Kidney (tissue), 14 donors: ENCODE results near the gene CCT8L2. TPM values are rescaled to one million over a fixed set of nuclear protein-coding genes. Genes with fewer than 3 reads are reported as not detected.
"Not testable (repeated sequence)": the region's sequence is repeated elsewhere in the genome, so short reads cannot be mapped to it uniquely, and the experiment has no call there.

Source experiments
- DNase-seq, 5 donors: peaks; one replicate each; pipeline ENCODE4 v3.0.0-alpha.2; 2013 to 2020
- FAIRE-seq: peaks from 2 replicates; lab custom pipeline; 2012; peaks lifted over from hg19 to GRCh38; lab: Jason Lieb, UNC
- H3K27ac ChIP-seq, 2 donors: one replicate each; pipeline ENCODE4 v1.7.0; 2013; ENCODE audit warnings: low read depth in 2 of 2, low read length in 2 of 2, inconsistent platforms in 1 of 2
- H3K27me3 ChIP-seq: one replicate; pipeline ENCODE4 v1.7.1; 2013; ENCODE audit warnings: low read length, inconsistent platforms; ENCODE audit not compliant: control insufficient read depth, insufficient read depth
- H3K36me3 ChIP-seq, 3 donors: one replicate each; pipeline versions ENCODE4 v1.7.0 to v1.7.1; 2013; ENCODE audit warnings: low read length in 3 of 3, control low read depth in 1 of 3, inconsistent platforms in 1 of 3; ENCODE audit not compliant: insufficient read depth in 3 of 3, control insufficient read depth in 2 of 3
- H3K4me1 ChIP-seq, 3 donors: one replicate each; pipeline versions ENCODE4 v1.7.0 to v1.7.1; 2013; ENCODE audit warnings: low read length in 3 of 3, inconsistent platforms in 1 of 3, low read depth in 1 of 3; ENCODE audit not compliant: control insufficient read depth in 2 of 3, insufficient read depth in 2 of 3
- H3K4me3 ChIP-seq, 3 donors: one replicate each; pipeline versions ENCODE4 v1.7.0 to v1.8.1; 2013; ENCODE audit warnings: low read length in 3 of 3, control low read depth in 1 of 3, inconsistent platforms in 1 of 3
- H3K9ac ChIP-seq, 3 donors: one replicate each; pipeline versions ENCODE4 v1.7.0 to v1.7.1; 2013; ENCODE audit warnings: low read length in 3 of 3, control low read depth in 1 of 3, inconsistent platforms in 1 of 3
- H3K9me3 ChIP-seq, 3 donors: one replicate each; pipeline versions ENCODE4 v1.7.0 to v1.7.1; 2013; ENCODE audit warnings: low read length in 3 of 3, control low read depth in 1 of 3, inconsistent platforms in 1 of 3; ENCODE audit not compliant: control insufficient read depth in 2 of 3, insufficient read depth in 1 of 3
- intact Hi-C: fragments of 100-400 bp; cut with DNase I; formaldehyde crosslinking; loops from one replicate; pipeline ENCODE4 v1.11.1; 2022
- polyA plus RNA-seq: library from polyadenylated mRNA; stranded (reverse); fragments of 350-450 nt; fragmentation: Illumina TruSeq; extraction: RNeasy Lipid Tissue Mini Kit (QIAGEN cat#74804); gene quantifications from one replicate; pipeline ENCODE4 v1.2.3, GENCODE V29; 2014; ENCODE audit warnings: low read depth, low replicate concordance; ENCODE audit not compliant: insufficient read depth
- total RNA-seq: library from RNA; stranded (reverse); fragmentation: NEBNext Ultra II Directional; extraction: Animal tissue kit (Norgen Biotek cat#: 25700); gene quantifications from one replicate; pipeline ENCODE4 v1.2.1, GENCODE V29; 2021
- TF ChIP-seq, protein P1 (sequence below): IDR thresholded peaks from 3 replicates; pipeline ENCODE4 v1.5.1; 2012; ENCODE audit warnings: mild to moderate bottlenecking, moderate library complexity, borderline replicate concordance; ENCODE audit not compliant: insufficient read depth; ENCODE audit errors: extremely low read depth
- donor health status: control.
- donor health status: control.
- donor health status: control.
- donor health status: control.
- donor health status: control.
- donor health status: DM: yes; HTN: yes; CAD: no.
- donor health status: Normal renal cell carcinoma (clear cell type).

The CCT8L2 gene
- total and polyA plus RNA-seq, 2 donors from 2014 or later: not detected

DNA sequence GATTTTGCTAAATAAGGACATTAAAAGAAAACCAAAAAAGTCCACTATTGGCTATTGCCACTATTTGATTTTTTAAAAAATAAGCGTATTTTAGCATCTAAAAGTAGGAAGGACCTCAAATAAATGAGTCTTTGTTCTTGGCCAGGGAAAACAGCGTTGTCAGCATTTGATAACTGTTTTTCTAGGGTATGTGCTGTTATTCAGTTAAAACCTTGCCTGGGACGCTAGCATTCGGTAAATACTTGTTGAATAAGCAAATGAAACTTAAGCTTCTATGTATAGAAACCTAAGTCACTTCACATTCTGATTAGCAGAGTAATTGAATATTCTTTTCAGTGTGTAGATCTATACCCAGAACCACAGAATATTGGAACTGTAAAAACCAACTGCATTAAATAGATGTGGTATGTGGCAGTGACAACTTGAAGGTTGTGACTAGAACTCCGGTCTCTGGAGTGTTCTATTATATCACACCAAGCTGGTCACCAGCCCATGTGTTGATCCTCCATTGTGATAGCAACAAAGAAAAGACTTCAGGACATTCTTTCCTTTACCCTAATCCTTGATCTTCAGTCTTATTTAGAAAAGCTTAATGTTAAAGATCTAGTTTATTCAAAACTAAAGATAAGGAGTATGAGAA, 23.1 kb upstream of the CCT8L2 start:
- FAIRE-seq, H3K36me3 ChIP-seq, intact Hi-C loops, H3K27me3 ChIP-seq, DNase-seq, H3K4me1 ChIP-seq, H3K4me3 ChIP-seq, H3K27ac ChIP-seq, H3K9ac ChIP-seq, H3K9me3 ChIP-seq: not testable (repeated sequence)

DNA sequence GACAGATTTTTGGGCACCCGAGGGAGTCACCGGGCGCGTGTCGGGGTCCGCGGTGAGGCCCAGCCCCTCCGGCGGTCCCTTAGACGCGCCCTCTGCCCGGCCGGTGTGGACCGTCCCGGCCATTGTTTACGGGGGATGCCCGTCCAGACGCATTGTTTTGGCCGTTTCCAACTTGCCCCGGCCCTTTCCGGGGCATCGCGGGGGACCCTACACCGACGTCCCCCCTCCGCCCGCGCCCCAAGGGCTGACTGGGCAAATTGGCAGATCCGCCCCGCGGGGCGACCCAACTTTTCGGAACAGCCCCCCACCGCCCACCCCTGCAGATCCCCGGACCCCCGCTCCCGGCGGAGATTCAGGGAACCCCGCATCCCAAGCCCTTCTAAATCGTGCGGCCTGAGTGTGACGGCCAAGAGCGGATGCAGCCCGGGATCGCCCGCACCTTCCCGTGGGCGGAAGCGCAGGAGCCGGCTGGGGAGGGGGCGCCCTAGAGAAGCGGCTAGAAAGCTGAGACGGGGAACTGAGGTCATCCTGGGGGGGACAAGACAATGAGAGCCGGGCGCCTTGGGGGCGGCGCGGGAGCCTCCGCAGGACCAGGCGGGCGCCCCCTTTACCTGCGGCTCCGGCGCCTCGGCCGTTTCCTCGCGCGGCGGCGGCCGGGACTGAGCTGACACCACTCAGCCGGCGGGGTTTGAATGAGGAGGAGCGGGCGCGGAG, 17.1 kb upstream of the CCT8L2 start:
- no peak overlapping the region for H3K27ac ChIP-seq
- no peak overlapping the region for H3K9ac ChIP-seq
- H3K4me1 ChIP-seq: no peaks in the 10 kb centered on the region
- TF ChIP-seq, protein P1, sequence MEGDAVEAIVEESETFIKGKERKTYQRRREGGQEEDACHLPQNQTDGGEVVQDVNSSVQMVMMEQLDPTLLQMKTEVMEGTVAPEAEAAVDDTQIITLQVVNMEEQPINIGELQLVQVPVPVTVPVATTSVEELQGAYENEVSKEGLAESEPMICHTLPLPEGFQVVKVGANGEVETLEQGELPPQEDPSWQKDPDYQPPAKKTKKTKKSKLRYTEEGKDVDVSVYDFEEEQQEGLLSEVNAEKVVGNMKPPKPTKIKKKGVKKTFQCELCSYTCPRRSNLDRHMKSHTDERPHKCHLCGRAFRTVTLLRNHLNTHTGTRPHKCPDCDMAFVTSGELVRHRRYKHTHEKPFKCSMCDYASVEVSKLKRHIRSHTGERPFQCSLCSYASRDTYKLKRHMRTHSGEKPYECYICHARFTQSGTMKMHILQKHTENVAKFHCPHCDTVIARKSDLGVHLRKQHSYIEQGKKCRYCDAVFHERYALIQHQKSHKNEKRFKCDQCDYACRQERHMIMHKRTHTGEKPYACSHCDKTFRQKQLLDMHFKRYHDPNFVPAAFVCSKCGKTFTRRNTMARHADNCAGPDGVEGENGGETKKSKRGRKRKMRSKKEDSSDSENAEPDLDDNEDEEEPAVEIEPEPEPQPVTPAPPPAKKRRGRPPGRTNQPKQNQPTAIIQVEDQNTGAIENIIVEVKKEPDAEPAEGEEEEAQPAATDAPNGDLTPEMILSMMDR: no peak
- no peaks in the 10 kb centered on the region for H3K9me3 ChIP-seq
- H3K36me3 ChIP-seq: no peaks in the 10 kb centered on the region
- DNase-seq (peak in 3 of 5 donors; percentile 13 to 58 (median 42)), FAIRE-seq (no peak)
- H3K27me3 ChIP-seq: peaks cover 4% of the 10 kb centered on the region
- intact Hi-C loops: no loop called here
- no peak overlapping the region for H3K4me3 ChIP-seq

- Histone ChIP-seq H3K27ac (no peak overlapping the region), H3K9me3 (no peaks in the 10 kb centered on the region), H3K9ac (no peak overlapping the region), H3K4me1 (no peaks in the 10 kb centered on the region), H3K27me3 (peaks cover 9% of the 10 kb centered on the region), H3K4me3 (no peak overlapping the region), H3K36me3 (no peaks in the 10 kb centered on the region)
- FAIRE-seq (no peak), DNase-seq (peak in 1 of 5 donors; percentile 41)
- intact Hi-C loops: no loop called here
- TF ChIP-seq, protein P1: no peak
Measured at GRCh38 chr22:16608931-16609330, 16.3 kb upstream of the CCT8L2 start.

DNA sequence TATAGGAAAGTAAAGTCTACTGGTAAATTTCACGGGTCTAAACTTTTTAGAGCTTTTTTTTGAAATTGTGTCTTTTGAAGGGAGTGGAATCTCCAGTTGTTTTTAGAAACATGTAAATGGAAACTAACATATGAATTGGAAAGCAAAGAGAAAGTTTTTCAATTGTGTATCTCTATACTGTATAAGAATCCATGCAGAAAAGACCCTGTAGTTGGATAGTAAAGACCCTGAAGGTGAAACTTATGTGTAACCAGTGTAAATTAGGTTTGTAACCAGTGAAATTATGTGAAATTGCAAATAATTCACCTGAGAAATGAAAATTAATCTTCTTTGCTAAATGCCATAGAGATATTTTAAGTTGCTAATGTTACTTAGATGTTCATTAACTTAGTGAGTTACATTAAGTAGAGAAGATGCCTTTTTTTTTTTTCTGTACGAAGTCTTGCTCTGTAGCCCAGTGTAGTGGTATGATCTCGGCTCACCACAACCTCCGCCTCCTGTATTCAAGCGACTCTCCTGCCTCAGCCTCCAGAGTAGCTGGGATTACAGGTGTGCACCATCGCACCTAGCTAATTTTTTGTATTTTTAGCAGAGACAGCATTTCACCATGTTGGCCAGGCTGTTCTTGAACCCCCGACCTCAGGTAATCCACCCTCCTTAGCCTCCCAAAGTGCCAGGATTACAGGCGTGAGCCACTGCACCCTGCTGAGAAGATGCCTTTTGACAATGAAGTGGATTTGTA, 11.8 kb upstream of the CCT8L2 start:
- peaks cover 19% of the 10 kb centered on the region for H3K27me3 ChIP-seq
- H3K4me1 ChIP-seq, intact Hi-C loops, H3K9me3 ChIP-seq, H3K4me3 ChIP-seq, H3K36me3 ChIP-seq, H3K9ac ChIP-seq, DNase-seq, H3K27ac ChIP-seq: not testable (repeated sequence)
- FAIRE-seq: peak; percentile 38

DNA sequence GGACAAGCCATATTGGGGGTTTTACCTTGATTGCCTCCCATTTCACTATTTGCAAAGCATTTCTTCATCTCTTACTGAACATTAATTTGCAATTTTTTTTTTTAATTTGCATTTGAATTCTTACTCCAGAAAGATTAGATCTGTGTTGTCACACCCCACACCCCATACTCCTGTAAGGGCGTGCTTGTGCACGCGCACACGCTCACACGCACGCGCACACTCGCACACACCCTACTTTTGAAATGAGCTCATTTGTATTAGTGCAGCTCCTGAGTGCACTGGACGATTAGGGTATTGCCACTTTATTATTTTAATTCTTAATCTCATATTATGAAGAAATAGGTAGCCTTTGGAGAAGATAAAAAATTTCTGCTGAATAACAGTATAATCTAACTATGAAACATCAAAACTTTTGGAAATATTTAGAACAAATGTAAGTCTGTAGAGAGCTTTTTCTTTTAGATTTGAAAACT, 11.2 kb upstream of the CCT8L2 start:
- H3K9me3 ChIP-seq, DNase-seq, H3K9ac ChIP-seq, H3K27ac ChIP-seq, intact Hi-C loops, H3K4me3 ChIP-seq, H3K36me3 ChIP-seq, H3K4me1 ChIP-seq, FAIRE-seq: not testable (repeated sequence)
- peaks cover 19% of the 10 kb centered on the region for H3K27me3 ChIP-seq
